ENCODE data around the gene MYO1B. TPM values are rescaled to one million over a fixed set of nuclear protein-coding genes. Genes with fewer than 3 reads are reported as not detected.
A peak's percentile ranks its signal among the peaks of the same experiment; 100 is the strongest.

Gene MYO1B
- total and polyA plus RNA-seq, 2 donors (not counting 1 experiment from before 2014, with no cell fraction given): 151 to 194 TPM

DNA sequence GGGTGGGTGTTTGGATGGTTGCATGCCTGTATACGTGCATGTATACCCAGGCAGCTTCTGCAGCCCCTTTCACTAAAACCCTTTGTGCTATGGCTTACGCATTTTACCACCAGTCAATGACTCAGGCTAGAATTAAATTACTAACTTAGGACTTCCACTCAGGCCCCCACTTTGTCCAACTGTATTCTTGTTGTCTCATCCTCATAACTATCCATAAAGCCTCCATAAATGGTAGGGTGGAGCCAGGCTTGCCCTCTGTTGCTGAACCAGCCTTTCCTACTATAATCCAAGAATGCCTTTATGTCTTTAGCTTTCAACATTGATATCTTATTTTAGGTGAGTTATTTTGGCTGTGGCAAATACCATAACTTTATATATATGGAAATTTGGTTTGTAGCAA is 119.9 kb downstream of the MYO1B start:
- no peaks in the 10 kb centered on the region for H3K9me3 ChIP-seq (ENCODE audit: control insufficient read depth, insufficient read depth, low read depth, low read length)
- TF ChIP-seq, protein P1, sequence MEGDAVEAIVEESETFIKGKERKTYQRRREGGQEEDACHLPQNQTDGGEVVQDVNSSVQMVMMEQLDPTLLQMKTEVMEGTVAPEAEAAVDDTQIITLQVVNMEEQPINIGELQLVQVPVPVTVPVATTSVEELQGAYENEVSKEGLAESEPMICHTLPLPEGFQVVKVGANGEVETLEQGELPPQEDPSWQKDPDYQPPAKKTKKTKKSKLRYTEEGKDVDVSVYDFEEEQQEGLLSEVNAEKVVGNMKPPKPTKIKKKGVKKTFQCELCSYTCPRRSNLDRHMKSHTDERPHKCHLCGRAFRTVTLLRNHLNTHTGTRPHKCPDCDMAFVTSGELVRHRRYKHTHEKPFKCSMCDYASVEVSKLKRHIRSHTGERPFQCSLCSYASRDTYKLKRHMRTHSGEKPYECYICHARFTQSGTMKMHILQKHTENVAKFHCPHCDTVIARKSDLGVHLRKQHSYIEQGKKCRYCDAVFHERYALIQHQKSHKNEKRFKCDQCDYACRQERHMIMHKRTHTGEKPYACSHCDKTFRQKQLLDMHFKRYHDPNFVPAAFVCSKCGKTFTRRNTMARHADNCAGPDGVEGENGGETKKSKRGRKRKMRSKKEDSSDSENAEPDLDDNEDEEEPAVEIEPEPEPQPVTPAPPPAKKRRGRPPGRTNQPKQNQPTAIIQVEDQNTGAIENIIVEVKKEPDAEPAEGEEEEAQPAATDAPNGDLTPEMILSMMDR (conservative IDR thresholded peaks at IDR 0.05 in 1 of 2, IDR thresholded peaks at IDR 0.05 in 1 of 2; ENCODE audit: low read depth in 1 of 2, low read length in 2 of 2): no peak
- TF ChIP-seq EZH2 (IDR thresholded peaks at IDR 0.05; ENCODE audit: low read length, missing control alignments): no peak
- H3K27me3 ChIP-seq (ENCODE audit: control insufficient read depth, insufficient read depth, low read length): no peaks in the 10 kb centered on the region
- H3K79me2 ChIP-seq (ENCODE audit: control insufficient read depth, insufficient read depth, low read length): no peaks in the 10 kb centered on the region
- H3K27ac ChIP-seq (ENCODE audit: insufficient read depth, low read length): no peak overlapping the region
- H3K9ac ChIP-seq (ENCODE audit: insufficient read depth, low read length): no peak overlapping the region
- no peak overlapping the region for H3K4me2 ChIP-seq (ENCODE audit: extremely low read depth, insufficient read depth, low read length)
- H4K20me1 ChIP-seq (ENCODE audit: control insufficient read depth, extremely low read depth, insufficient read depth, low read length): no peaks in the 10 kb centered on the region
- H3K36me3 ChIP-seq (ENCODE audit: control insufficient read depth, insufficient read depth, low read length): peaks cover 3% of the 10 kb centered on the region
- H3K4me3 ChIP-seq (replicated peaks in 1 of 4; ENCODE audit: control extremely low read depth in 1 of 4, insufficient read depth in 1 of 4, low read depth in 3 of 4, low read length in 4 of 4): no peak overlapping the region
- peaks cover 9% of the 10 kb centered on the region for H3K4me1 ChIP-seq (ENCODE audit: control insufficient read depth, extremely low read depth, insufficient read depth, low read length)
- no peak for DNase-seq (ENCODE audit: low read depth in 2 of 2)
- no peak overlapping the region for H2AFZ ChIP-seq (ENCODE audit: low read length)

DNA sequence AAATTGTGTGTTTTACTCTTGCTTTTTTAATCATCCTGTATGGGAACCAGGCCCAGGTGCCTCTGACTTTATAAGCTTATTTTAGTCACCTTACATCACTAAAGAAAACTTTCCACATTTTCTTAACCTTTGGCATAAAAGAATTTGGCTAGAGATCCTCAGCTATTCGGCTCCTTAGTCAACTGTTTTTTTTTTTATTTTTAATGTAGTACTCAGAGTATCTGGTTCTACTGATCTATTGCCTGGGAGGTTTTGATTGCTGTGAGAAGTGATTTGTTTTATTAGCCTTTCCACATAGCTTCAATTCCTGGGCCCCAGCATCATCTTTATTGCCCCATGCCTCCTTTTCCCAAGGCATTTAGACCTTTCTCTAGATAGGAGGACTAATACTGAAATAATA is 121.0 kb downstream of the MYO1B start:
- H3K4me3 ChIP-seq (replicated peaks in 1 of 4; ENCODE audit: control extremely low read depth in 1 of 4, insufficient read depth in 1 of 4, low read depth in 3 of 4, low read length in 4 of 4): no peak overlapping the region
- no peaks in the 10 kb centered on the region for H4K20me1 ChIP-seq (ENCODE audit: control insufficient read depth, extremely low read depth, insufficient read depth, low read length)
- no peak overlapping the region for H3K9ac ChIP-seq (ENCODE audit: insufficient read depth, low read length)
- peaks cover 9% of the 10 kb centered on the region for H3K4me1 ChIP-seq (ENCODE audit: control insufficient read depth, extremely low read depth, insufficient read depth, low read length)
- H3K27ac ChIP-seq (ENCODE audit: insufficient read depth, low read length): peak overlapping the region; percentile 52
- peaks cover 3% of the 10 kb centered on the region for H3K36me3 ChIP-seq (ENCODE audit: control insufficient read depth, insufficient read depth, low read length)
- TF ChIP-seq, protein P1 (conservative IDR thresholded peaks at IDR 0.05 in 1 of 2, IDR thresholded peaks at IDR 0.05 in 1 of 2; ENCODE audit: low read depth in 1 of 2, low read length in 2 of 2): no peak
- TF ChIP-seq EZH2 (IDR thresholded peaks at IDR 0.05; ENCODE audit: low read length, missing control alignments): no peak
- no peak overlapping the region for H2AFZ ChIP-seq (ENCODE audit: low read length)
- no peak overlapping the region for H3K4me2 ChIP-seq (ENCODE audit: extremely low read depth, insufficient read depth, low read length)
- DNase-seq (ENCODE audit: low read depth in 2 of 2): peak; percentile 49 to 89
- no peaks in the 10 kb centered on the region for H3K9me3 ChIP-seq (ENCODE audit: control insufficient read depth, insufficient read depth, low read depth, low read length)
- no peaks in the 10 kb centered on the region for H3K27me3 ChIP-seq (ENCODE audit: control insufficient read depth, insufficient read depth, low read length)
- H3K79me2 ChIP-seq (ENCODE audit: control insufficient read depth, insufficient read depth, low read length): no peaks in the 10 kb centered on the region

DNA sequence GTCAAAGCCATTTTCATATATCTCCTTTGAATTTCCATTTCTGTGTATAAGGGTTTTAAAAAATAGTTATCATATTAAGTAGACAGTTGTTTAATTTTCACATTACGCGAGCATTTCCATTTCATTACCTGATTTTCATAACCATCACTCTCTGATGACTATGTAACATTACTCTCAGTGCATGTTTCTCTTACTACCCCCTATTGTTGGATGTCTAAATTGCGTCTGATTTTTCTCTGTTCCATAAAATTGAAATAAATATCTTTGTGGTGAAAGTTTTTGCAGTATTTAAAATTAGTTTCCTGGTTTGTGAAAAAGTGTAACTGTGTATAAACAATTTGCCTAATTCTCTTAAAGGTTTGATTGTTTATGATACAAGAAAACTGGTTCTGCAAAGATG is 123.8 kb downstream of the MYO1B start:
- Histone ChIP-seq H2AFZ (ENCODE audit: low read length) (no peak overlapping the region), H3K9ac (ENCODE audit: insufficient read depth, low read length) (no peak overlapping the region), H3K4me1 (ENCODE audit: control insufficient read depth, extremely low read depth, insufficient read depth, low read length) (peaks cover 7% of the 10 kb centered on the region), H3K4me3 (replicated peaks in 1 of 4; ENCODE audit: control extremely low read depth in 1 of 4, insufficient read depth in 1 of 4, low read depth in 3 of 4, low read length in 4 of 4) (no peak overlapping the region), H3K79me2 (ENCODE audit: control insufficient read depth, insufficient read depth, low read length) (no peaks in the 10 kb centered on the region), H3K27ac (ENCODE audit: insufficient read depth, low read length) (no peak overlapping the region), H3K36me3 (ENCODE audit: control insufficient read depth, insufficient read depth, low read length) (peaks cover 8% of the 10 kb centered on the region), H3K4me2 (ENCODE audit: extremely low read depth, insufficient read depth, low read length) (no peak overlapping the region), H3K27me3 (ENCODE audit: control insufficient read depth, insufficient read depth, low read length) (no peaks in the 10 kb centered on the region), H3K9me3 (ENCODE audit: control insufficient read depth, insufficient read depth, low read depth, low read length) (no peaks in the 10 kb centered on the region), H4K20me1 (ENCODE audit: control insufficient read depth, extremely low read depth, insufficient read depth, low read length) (no peaks in the 10 kb centered on the region)
- no peak for DNase-seq (ENCODE audit: low read depth in 2 of 2)
- no peak for TF ChIP-seq EZH2 (IDR thresholded peaks at IDR 0.05; ENCODE audit: low read length, missing control alignments)
- TF ChIP-seq, protein P1 (conservative IDR thresholded peaks at IDR 0.05 in 1 of 2, IDR thresholded peaks at IDR 0.05 in 1 of 2; ENCODE audit: low read depth in 1 of 2, low read length in 2 of 2): peak in 1 of 2 donors; percentile 51

Measured in fibroblast of lung (primary cell).